A673 (cell line): ENCODE results near the gene IL1RL1. TPM values are rescaled to one million over a fixed set of nuclear protein-coding genes. Genes with fewer than 3 reads are reported as not detected.
A peak's percentile ranks its signal among the peaks of the same experiment; 100 is the strongest.

Experiments
- BruUV-seq: library from RNA; stranded (reverse); fragments of 400-500 nt; replicated peaks from 2 replicates; lab custom pipeline; 2021; lab: Mats Ljungman, UMichigan
- CTCF ChIA-PET: fragments of 300-600 bp; sonication (Branson Sonifier 250); formaldehyde crosslinking; loops from one replicate; lab custom pipeline; 2022; ENCODE audit warnings: antibody characterized with exemption; lab: Charles Lee
- POLR2A ChIA-PET: fragments of 300-600 bp; sonication (Branson Sonifier 250); formaldehyde crosslinking; loops from one replicate; lab custom pipeline; 2022; ENCODE audit warnings: antibody characterized with exemption; ENCODE audit not compliant: low non-redundant PET; lab: Charles Lee
- DNase-seq: peaks from one replicate; pipeline ENCODE4 v3.0.0-alpha.2; 2015; ENCODE audit warnings: low spot score
- H3K27ac ChIP-seq: fragments of 200-600 bp; sonication (generic); 2 replicates; pipeline ENCODE4 v1.5.1; 2016; ENCODE audit warnings: mixed run types, low read depth, mild to moderate bottlenecking, mixed read lengths, antibody characterized with exemption, low read length; ENCODE audit not compliant: poor library complexity, severe bottlenecking
- H3K27me3 ChIP-seq: fragments of 200-600 bp; sonication (generic); replicated peaks from 2 replicates; pipeline ENCODE4 v1.6.1; 2017; ENCODE audit warnings: mixed run types, low read depth, mild to moderate bottlenecking, mixed read lengths, antibody characterized with exemption, low read length; ENCODE audit not compliant: insufficient read depth, poor library complexity
- H3K36me3 ChIP-seq: fragments of 200-600 bp; sonication (generic); 2 replicates; pipeline ENCODE4 v1.6.1; 2016; ENCODE audit warnings: mixed run types, mild to moderate bottlenecking, mixed read lengths, antibody characterized with exemption, low read length; ENCODE audit not compliant: insufficient read depth, poor library complexity, severe bottlenecking
- H3K4me1 ChIP-seq: fragments of 200-600 bp; sonication (generic); 2 replicates; pipeline ENCODE4 v1.6.1; 2017; ENCODE audit warnings: mixed run types, mild to moderate bottlenecking, mixed read lengths, antibody characterized with exemption, low read length; ENCODE audit not compliant: insufficient read depth, poor library complexity, severe bottlenecking
- H3K4me3 ChIP-seq: fragments of 200-600 bp; sonication (generic); 2 replicates; pipeline ENCODE4 v1.5.1; 2016; ENCODE audit warnings: low read depth, mixed run types, mild to moderate bottlenecking, mixed read lengths, low read length; ENCODE audit not compliant: poor library complexity, severe bottlenecking
- H3K9me3 ChIP-seq: fragments of 200-600 bp; sonication (generic); 2 replicates; pipeline ENCODE4 v1.6.1; 2016; ENCODE audit warnings: mixed run types, low read depth, mild to moderate bottlenecking, mixed read lengths, antibody characterized with exemption, low read length; ENCODE audit not compliant: poor library complexity, severe bottlenecking
- EZH2 ChIP-seq: fragments of 200-600 bp; sonication (generic); IDR thresholded peaks from 2 replicates; pipeline ENCODE4 v1.6.1; 2017; ENCODE audit warnings: borderline replicate concordance, low read depth, mild to moderate bottlenecking, mixed read lengths, antibody characterized with exemption, low read length; ENCODE audit not compliant: poor library complexity, severe bottlenecking
- intact Hi-C: fragments of 100-400 bp; cut with micrococcal nuclease; formaldehyde crosslinking; loops from one replicate; pipeline ENCODE4 v1.10.0; 2022; ENCODE audit not compliant: unreplicated experiment
- total RNA-seq: library from RNA; stranded (reverse); gene quantifications from 2 replicates; pipeline ENCODE4 v1.2.3, GENCODE V29; 2021
- TF ChIP-seq, protein P1 (sequence below): fragments of 300-800, 200-600 bp; sonication (generic); conservative IDR thresholded peaks from 2 replicates; pipeline ENCODE4 v1.5.1; 2017; ENCODE audit warnings: low read depth, mild to moderate bottlenecking, antibody characterized with exemption, low read length, moderate library complexity, mixed read lengths

The IL1RL1 gene
- total RNA-seq, 1 experiment from 2014 or later = not detected

DNA sequence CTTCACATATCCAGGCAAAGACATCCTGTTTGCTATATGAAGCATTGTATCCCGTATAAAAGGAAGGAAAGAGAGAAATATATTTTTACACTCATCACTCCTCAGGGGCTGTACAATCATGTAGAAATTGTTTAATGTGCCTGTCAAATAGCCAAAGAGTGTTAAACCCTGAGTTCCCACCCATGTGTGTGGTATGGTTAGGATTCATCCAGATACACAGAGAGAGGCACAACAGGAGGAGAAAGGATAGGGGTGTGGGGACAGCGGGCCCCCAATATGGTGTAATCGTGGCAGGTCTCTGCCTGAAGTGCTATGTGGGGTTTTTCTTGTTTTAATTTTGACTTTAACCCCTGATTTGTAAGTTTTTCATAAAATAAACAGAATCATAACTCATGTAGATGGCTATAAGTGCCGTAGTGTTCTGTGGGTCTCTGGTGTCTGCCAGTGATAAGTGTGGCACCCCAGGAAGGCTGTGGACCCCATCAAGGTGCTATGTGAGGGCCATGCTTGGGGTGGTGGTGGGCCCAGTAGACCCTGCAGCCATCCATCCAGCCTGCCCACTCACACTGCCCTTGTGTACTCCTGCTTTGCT is 34.1 kb downstream of the IL1RL1 start:
- Histone ChIP-seq H3K27ac (no peak overlapping the region), H3K27me3 (peaks cover 14% of the 10 kb centered on the region), H3K9me3 (no peaks in the 10 kb centered on the region), H3K36me3 (no peaks in the 10 kb centered on the region), H3K4me1 (no peaks in the 10 kb centered on the region), H3K4me3 (no peak overlapping the region)
- CTCF ChIA-PET = no interaction called here
- BruUV-seq = no TSS peak
- no peak for DNase-seq
- POLR2A ChIA-PET = no interaction called here
- TF ChIP-seq, protein P1, sequence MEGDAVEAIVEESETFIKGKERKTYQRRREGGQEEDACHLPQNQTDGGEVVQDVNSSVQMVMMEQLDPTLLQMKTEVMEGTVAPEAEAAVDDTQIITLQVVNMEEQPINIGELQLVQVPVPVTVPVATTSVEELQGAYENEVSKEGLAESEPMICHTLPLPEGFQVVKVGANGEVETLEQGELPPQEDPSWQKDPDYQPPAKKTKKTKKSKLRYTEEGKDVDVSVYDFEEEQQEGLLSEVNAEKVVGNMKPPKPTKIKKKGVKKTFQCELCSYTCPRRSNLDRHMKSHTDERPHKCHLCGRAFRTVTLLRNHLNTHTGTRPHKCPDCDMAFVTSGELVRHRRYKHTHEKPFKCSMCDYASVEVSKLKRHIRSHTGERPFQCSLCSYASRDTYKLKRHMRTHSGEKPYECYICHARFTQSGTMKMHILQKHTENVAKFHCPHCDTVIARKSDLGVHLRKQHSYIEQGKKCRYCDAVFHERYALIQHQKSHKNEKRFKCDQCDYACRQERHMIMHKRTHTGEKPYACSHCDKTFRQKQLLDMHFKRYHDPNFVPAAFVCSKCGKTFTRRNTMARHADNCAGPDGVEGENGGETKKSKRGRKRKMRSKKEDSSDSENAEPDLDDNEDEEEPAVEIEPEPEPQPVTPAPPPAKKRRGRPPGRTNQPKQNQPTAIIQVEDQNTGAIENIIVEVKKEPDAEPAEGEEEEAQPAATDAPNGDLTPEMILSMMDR = no peak
- no peak for TF ChIP-seq EZH2
- intact Hi-C loops = no loop called here

DNA sequence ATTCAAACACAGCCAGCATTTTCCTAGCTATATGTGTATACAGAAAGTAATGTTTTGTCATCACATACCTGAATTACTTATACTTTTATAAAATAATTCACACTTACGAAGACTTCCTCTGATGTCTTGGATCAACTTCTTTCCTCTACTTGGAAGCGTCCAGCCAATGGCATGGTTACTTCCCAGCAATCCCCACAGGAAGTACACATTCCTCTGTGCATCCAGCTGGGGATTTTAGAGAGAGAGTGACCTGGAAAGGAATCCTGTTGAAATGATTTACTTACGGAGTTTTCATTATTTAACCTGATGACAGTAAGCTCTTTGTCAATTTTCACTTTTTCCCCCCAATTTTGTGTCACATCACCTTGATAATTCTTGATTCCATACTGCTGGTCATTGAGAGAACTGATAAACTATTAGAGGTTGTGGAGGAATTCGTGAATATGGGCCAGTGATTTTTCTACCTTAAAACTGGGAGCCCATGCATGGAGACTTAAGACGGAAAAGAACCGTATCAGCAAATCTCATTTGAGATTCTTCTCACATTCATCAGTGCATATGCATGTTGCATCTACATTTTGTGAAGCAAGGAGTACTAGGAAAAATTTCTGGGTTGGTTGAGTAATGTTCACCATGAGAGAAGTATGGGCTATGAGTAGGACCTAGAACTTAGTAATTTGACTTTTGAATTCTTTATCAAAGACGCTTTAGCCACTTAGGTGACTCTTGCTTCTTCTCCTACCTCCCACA is 35.2 kb downstream of the IL1RL1 start:
- Histone ChIP-seq H3K27me3 (peaks cover 13% of the 10 kb centered on the region), H3K4me1 (no peaks in the 10 kb centered on the region), H3K36me3 (no peaks in the 10 kb centered on the region), H3K9me3 (no peaks in the 10 kb centered on the region), H3K27ac (no peak overlapping the region), H3K4me3 (no peak overlapping the region)
- intact Hi-C loops = no loop called here
- no TSS peak for BruUV-seq
- ChIA-PET CTCF (no interaction called here), POLR2A (no interaction called here)
- DNase-seq = no peak
- TF ChIP-seq EZH2 = no peak
- TF ChIP-seq, protein P1 = no peak

DNA sequence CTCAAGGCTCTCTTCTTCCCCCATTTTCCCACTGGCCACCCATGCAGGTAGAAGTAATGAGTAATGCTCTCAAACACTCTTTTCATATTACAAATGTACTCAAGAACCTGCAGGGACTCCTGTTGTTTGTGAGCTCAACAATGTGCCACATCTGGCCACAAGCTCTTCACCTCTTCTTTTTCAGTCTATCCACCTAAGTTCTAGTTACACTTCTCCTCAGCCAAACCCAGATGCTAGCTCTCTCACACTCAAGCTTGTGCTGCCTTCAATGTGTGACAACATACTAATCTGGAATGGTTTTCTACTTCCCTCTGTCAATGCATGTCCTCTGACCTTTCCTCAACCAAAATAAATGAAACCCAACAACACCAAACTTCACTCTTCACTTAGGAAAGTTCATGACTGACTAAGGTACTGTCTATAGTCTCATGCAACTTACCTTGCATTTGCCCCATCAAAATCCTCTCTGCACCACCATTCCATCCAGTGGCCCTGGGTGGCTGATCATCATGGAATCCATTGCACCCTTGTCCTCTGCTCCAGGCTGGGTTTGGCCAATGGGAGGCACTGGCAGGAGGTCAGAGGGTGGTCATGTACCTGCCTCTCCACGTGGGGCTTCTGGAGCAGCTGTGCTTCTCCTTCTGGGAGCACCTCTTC is 38.9 kb downstream of the IL1RL1 start:
- intact Hi-C loops = loop anchor here (10.0 kb wide), 1 partner anchor 325 kb away; no protein-coding TSS in a partner anchor
- POLR2A ChIA-PET = no interaction called here

More for the DNA sequence above, 38.9 kb downstream of the IL1RL1 start:
- Histone ChIP-seq H3K27ac (no peak overlapping the region), H3K4me1 (no peaks in the 10 kb centered on the region), H3K36me3 (no peaks in the 10 kb centered on the region), H3K4me3 (no peak overlapping the region), H3K27me3 (peaks cover 10% of the 10 kb centered on the region), H3K9me3 (no peaks in the 10 kb centered on the region)
- peak; percentile 7 for DNase-seq
- CTCF ChIA-PET = no interaction called here
- no TSS peak for BruUV-seq
- TF ChIP-seq, protein P1 = no peak
- TF ChIP-seq EZH2 = no peak
